ENCODE data around the gene CDCA3.
"Not testable (repeated sequence)": the region's sequence is repeated elsewhere in the genome, so short reads cannot be mapped to it uniquely, and the experiment has no call there.

CDCA3 gene

GRCh38 chr12:6883252-6883651, 32.2 kb upstream of the CDCA3 start:
- in situ Hi-C loops (cut with MboI; ENCODE audit: low sequenced_read_pairs, unreplicated experiment): no loop called here

GRCh38 chr12:6879824-6880223, 28.7 kb upstream of the CDCA3 start:
- DNase-seq (ENCODE audit: low spot score); in situ Hi-C loops (cut with MboI; ENCODE audit: low sequenced_read_pairs, unreplicated experiment): not testable (repeated sequence)

More at GRCh38 chr12:6883252-6883651, 32.2 kb upstream of the CDCA3 start:
- DNase-seq (ENCODE audit: low spot score): no peak
- TF ChIP-seq CTCF (IDR thresholded peaks at IDR 0.05; ENCODE audit: borderline replicate concordance, control extremely low read depth, extremely low read depth, insufficient read depth, missing control alignments): no peak

GRCh38 chr12:6874015-6874368, 22.9 kb upstream of the CDCA3 start:
- in situ Hi-C loops (cut with MboI; ENCODE audit: low sequenced_read_pairs, unreplicated experiment); DNase-seq (ENCODE audit: low spot score): not testable (repeated sequence)

- DNase-seq (ENCODE audit: low spot score): peak; percentile 99
- TF ChIP-seq CTCF (IDR thresholded peaks at IDR 0.05; ENCODE audit: borderline replicate concordance, control extremely low read depth, extremely low read depth, insufficient read depth, missing control alignments): no peak
- in situ Hi-C loops (cut with MboI; ENCODE audit: low sequenced_read_pairs, unreplicated experiment): no loop called here
These were observed 22.3 kb upstream of the CDCA3 start, which contains the start of gene SPSB2 for GRCh38 chr12:6873094-6874014. SPSB2 (minus strand) TSS chr12:6873303; CDS start chr12:6872901, 402 bp downstream.

- DNase-seq (ENCODE audit: low spot score): peak; percentile 90
- in situ Hi-C loops (cut with MboI; ENCODE audit: low sequenced_read_pairs, unreplicated experiment): no loop called here
- TF ChIP-seq CTCF (IDR thresholded peaks at IDR 0.05; ENCODE audit: borderline replicate concordance, control extremely low read depth, extremely low read depth, insufficient read depth, missing control alignments): peak; percentile 100
These were observed 21.3 kb upstream of the CDCA3 start for GRCh38 chr12:6872073-6873048.

- DNase-seq (ENCODE audit: low spot score): peak; percentile 60
- no peak for TF ChIP-seq CTCF (IDR thresholded peaks at IDR 0.05; ENCODE audit: borderline replicate concordance, control extremely low read depth, extremely low read depth, insufficient read depth, missing control alignments)
- in situ Hi-C loops (cut with MboI; ENCODE audit: low sequenced_read_pairs, unreplicated experiment): no loop called here
These were observed 20.2 kb upstream of the CDCA3 start for GRCh38 chr12:6871052-6871957.

- in situ Hi-C loops (cut with MboI; ENCODE audit: low sequenced_read_pairs, unreplicated experiment); DNase-seq (ENCODE audit: low spot score): not testable (repeated sequence)
These were observed 19.2 kb upstream of the CDCA3 start for GRCh38 chr12:6870304-6870703.

Data from GM13976 (cell line).